Stimulated activated CD4-positive, alpha-beta T cell treated with anti-CD3 and anti-CD28 coated beads, Interleukin-1b, Interleukin-23, amount 100 ng/mL, for 1 hour (primary cell): ENCODE results near the gene ABHD15.
"Not testable (repeated sequence)": the region's sequence is repeated elsewhere in the genome, so short reads cannot be mapped to it uniquely, and the experiment has no call there.

Source experiments
- DNase-seq, 2 donors: peaks; one replicate each; pipeline ENCODE4 v3.0.0-alpha.2; 2020; ENCODE audit warnings: low read depth in 2 of 2

The ABHD15 gene

GRCh38 chr17:29571486-29571882 is 4.6 kb upstream of the ABHD15 start:
- DNase-seq = no peak

- no peak for DNase-seq
Measured at GRCh38 chr17:29570521-29570920, 3.7 kb upstream of the ABHD15 start.

- no peak for DNase-seq
Measured at GRCh38 chr17:29569245-29569950, 2.6 kb upstream of the ABHD15 start.

GRCh38 chr17:29568331-29569244 is 1.8 kb upstream of the ABHD15 start, which contains the start of gene TP53I13:
TSS of gene TP53I13 (plus strand) at chr17:29568701. CDS start at chr17:29568759, 58 bp downstream.
- peak; percentile 77 to 90 for DNase-seq

GRCh38 chr17:29567554-29568330 is 905 bp upstream of the ABHD15 start:
- no peak for DNase-seq

GRCh38 chr17:29567304-29567553 is 392 bp upstream of the ABHD15 start:
- no peak for DNase-seq

GRCh38 chr17:29565643-29566472 is 979 bp downstream of the ABHD15 start:
- no peak for DNase-seq

- DNase-seq = no peak
Measured at GRCh38 chr17:29563816-29564215, 3.0 kb downstream of the ABHD15 start.

- DNase-seq = no peak
Measured at GRCh38 chr17:29562615-29563014, 4.2 kb downstream of the ABHD15 start.

GRCh38 chr17:29561554-29562517 is 5.0 kb downstream of the ABHD15 start:
- no peak for DNase-seq

GRCh38 chr17:29560316-29560715 is 6.5 kb downstream of the ABHD15 start:
- no peak for DNase-seq

- no peak for DNase-seq
Measured at GRCh38 chr17:29559640-29560039, 7.2 kb downstream of the ABHD15 start.

- not testable (repeated sequence) for DNase-seq
Measured at GRCh38 chr17:29558139-29558538, 8.7 kb downstream of the ABHD15 start.

GRCh38 chr17:29557739-29558116 is 9.1 kb downstream of the ABHD15 start:
- no peak for DNase-seq

- no peak for DNase-seq
Measured at GRCh38 chr17:29557085-29557738, 9.6 kb downstream of the ABHD15 start.

- DNase-seq = no peak
Measured at GRCh38 chr17:29555840-29556239, 11.0 kb downstream of the ABHD15 start.

GRCh38 chr17:29549177-29549923 is 17.5 kb downstream of the ABHD15 start:
- no peak for DNase-seq

- no peak for DNase-seq
Measured at GRCh38 chr17:29546830-29547229, 20.0 kb downstream of the ABHD15 start.

GRCh38 chr17:29546085-29546484 is 20.8 kb downstream of the ABHD15 start:
- no peak for DNase-seq
